ENCODE measurements around the gene UBE2B. TPM values are rescaled to one million over a fixed set of nuclear protein-coding genes. Genes with fewer than 3 reads are reported as not detected.
"Not testable (repeated sequence)": the region's sequence is repeated elsewhere in the genome, so short reads cannot be mapped to it uniquely, and the experiment has no call there.

The UBE2B gene
- total RNA-seq, 2 donors from 2014 or later, result 54.5 to 62.0 TPM

- not testable (repeated sequence) for H3K27me3 ChIP-seq (ENCODE audit: control insufficient read depth, insufficient read depth, low read length, poor library complexity, severe bottlenecking); H3K27ac Mint-ChIP-seq; H3K9ac ChIP-seq (ENCODE audit: extremely low read depth, low read length, poor library complexity, severe bottlenecking); H3K27ac ChIP-seq (ENCODE audit: low read depth, low read length); H3K27me3 Mint-ChIP-seq (ENCODE audit: insufficient read depth); H3K4me3 ChIP-seq (ENCODE audit: low read length); H3K4me1 ChIP-seq (ENCODE audit: control insufficient read depth, insufficient read depth, low read length); H3K4me3 Mint-ChIP-seq; DNase-seq; H3K36me3 ChIP-seq (ENCODE audit: control insufficient read depth, insufficient read depth, low read length)
- H3K4me1 Mint-ChIP-seq, result peaks cover 16% of the 10 kb centered on the region
- peaks cover 35% of the 10 kb centered on the region for H3K9me3 Mint-ChIP-seq
- peaks cover 26% of the 10 kb centered on the region for H3K9me3 ChIP-seq (ENCODE audit: control insufficient read depth, low read length)
- 98 to 100% methylated on average over 3 of the region's 3 CpGs for WGBS, 2 experiments (ENCODE audit: insufficient coverage in 1 of 2, insufficient read length in 1 of 2)
- H3K36me3 Mint-ChIP-seq (ENCODE audit: low read depth), result peaks cover 33% of the 10 kb centered on the region
Measured at GRCh38 chr5:134343500-134343899, 27.9 kb upstream of the UBE2B start.

DNA sequence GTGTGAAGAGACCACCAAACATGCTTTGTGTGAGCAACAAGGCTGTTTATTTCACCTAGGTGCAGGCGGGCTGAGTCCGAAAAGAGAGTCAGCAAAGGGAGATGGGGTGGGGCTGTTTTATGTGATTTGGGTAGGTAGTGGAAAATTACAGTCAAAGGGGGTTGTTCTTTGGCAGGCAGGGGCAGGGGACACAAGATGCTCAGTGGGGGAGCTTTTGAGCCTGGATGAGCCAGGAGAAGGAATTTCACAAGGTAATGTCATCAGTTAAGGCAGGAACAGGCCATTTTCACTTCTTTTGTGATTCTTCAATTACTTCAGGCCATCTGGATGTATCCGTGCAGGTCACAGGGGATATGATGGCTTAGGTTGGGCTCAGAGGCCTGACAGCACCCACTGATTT is 25.9 kb upstream of the UBE2B start:
- Mint-ChIP-seq H3K9me3 (peaks cover 19% of the 10 kb centered on the region), H3K36me3 (ENCODE audit: low read depth) (peaks cover 19% of the 10 kb centered on the region), H3K27ac (peak overlapping the region; percentile 85), H3K4me1 (peaks cover 16% of the 10 kb centered on the region)
- not testable (repeated sequence) for H3K4me3 ChIP-seq (ENCODE audit: low read length); H3K9me3 ChIP-seq (ENCODE audit: control insufficient read depth, low read length); H3K36me3 ChIP-seq (ENCODE audit: control insufficient read depth, insufficient read depth, low read length); H3K27me3 Mint-ChIP-seq (ENCODE audit: insufficient read depth); H3K27me3 ChIP-seq (ENCODE audit: control insufficient read depth, insufficient read depth, low read length, poor library complexity, severe bottlenecking); H3K9ac ChIP-seq (ENCODE audit: extremely low read depth, low read length, poor library complexity, severe bottlenecking); H3K27ac ChIP-seq (ENCODE audit: low read depth, low read length); H3K4me1 ChIP-seq (ENCODE audit: control insufficient read depth, insufficient read depth, low read length); H3K4me3 Mint-ChIP-seq
- DNase-seq, result peak; percentile 92
- WGBS, 2 experiments (ENCODE audit: insufficient coverage in 1 of 2, insufficient read length in 1 of 2), result 38 to 56% methylated on average over 2 to 3 of the region's 3 CpGs

DNA sequence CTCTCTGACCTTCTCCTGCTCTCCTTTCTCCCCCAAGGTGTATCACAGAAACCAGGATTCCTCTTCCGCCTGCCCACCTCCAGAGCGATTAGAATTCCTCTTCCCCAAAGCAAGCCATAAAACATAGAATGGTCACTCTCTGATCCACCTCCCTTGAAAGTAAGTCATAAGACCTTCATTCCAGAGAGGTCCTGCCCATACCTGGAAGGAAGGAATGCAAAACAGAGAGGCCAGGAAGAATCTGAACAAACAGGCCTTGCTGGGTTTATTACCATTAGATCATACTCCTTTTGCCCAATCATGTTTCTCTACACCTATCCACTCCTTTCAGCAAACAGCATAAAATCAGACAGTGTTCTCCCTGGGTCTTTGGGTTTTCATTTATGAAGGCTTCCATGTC is 25.4 kb upstream of the UBE2B start:
- Histone ChIP-seq H3K36me3 (ENCODE audit: control insufficient read depth, insufficient read depth, low read length) (no peaks in the 10 kb centered on the region), H3K27me3 (ENCODE audit: control insufficient read depth, insufficient read depth, low read length, poor library complexity, severe bottlenecking) (no peaks in the 10 kb centered on the region), H3K4me3 (ENCODE audit: low read length) (no peak overlapping the region), H3K27ac (ENCODE audit: low read depth, low read length) (no peak overlapping the region), H3K9me3 (ENCODE audit: control insufficient read depth, low read length) (peaks cover 5% of the 10 kb centered on the region), H3K4me1 (ENCODE audit: control insufficient read depth, insufficient read depth, low read length) (peaks cover 3% of the 10 kb centered on the region), H3K9ac (ENCODE audit: extremely low read depth, low read length, poor library complexity, severe bottlenecking) (no peak overlapping the region)
- H3K36me3 Mint-ChIP-seq (ENCODE audit: low read depth), result peaks cover 18% of the 10 kb centered on the region
- no peak for TF ChIP-seq CTCF (conservative IDR thresholded peaks at IDR 0.05)
- 59 to 92% methylated on average over 2 of the region's 2 CpGs for WGBS, 2 experiments (ENCODE audit: insufficient coverage in 1 of 2, insufficient read length in 1 of 2)
- H3K27ac Mint-ChIP-seq, result peak overlapping the region; percentile 85
- H3K27me3 Mint-ChIP-seq (ENCODE audit: insufficient read depth), result no peaks in the 10 kb centered on the region
- no peak overlapping the region for H3K4me3 Mint-ChIP-seq
- peak; percentile 84 for DNase-seq
- peaks cover 15% of the 10 kb centered on the region for H3K9me3 Mint-ChIP-seq
- peaks cover 16% of the 10 kb centered on the region for H3K4me1 Mint-ChIP-seq

DNA sequence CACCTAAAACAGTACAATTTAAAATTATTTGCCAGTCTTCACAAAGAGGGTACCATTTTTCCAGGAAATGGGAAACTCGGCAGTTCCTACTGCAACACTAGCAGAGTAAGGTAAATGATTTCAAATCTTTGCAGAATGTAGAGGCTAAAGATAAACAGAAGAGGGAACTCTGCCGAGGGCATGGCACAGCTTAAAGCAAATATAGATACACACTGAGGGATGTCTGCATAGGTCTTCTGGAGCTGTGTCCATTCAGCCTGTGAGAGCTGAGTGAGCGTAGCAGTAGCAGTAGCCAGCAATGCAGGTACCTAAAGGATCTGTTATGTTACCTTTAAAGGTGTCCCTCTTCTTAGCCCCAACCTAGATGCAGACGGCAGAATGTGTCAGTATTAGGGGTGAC is 21.9 kb upstream of the UBE2B start:
- Mint-ChIP-seq H3K36me3 (ENCODE audit: low read depth) (peaks cover 9% of the 10 kb centered on the region), H3K4me3 (no peak overlapping the region), H3K4me1 (peaks cover 16% of the 10 kb centered on the region), H3K9me3 (no peaks in the 10 kb centered on the region), H3K27me3 (ENCODE audit: insufficient read depth) (no peaks in the 10 kb centered on the region), H3K27ac (no peak overlapping the region)
- DNase-seq, result no peak
- TF ChIP-seq CTCF (conservative IDR thresholded peaks at IDR 0.05), result no peak
- WGBS, 2 experiments (ENCODE audit: insufficient coverage in 1 of 2, insufficient read length in 1 of 2), result 97 to 100% methylated on average over 4 of the region's 4 CpGs
- Histone ChIP-seq H3K36me3 (ENCODE audit: control insufficient read depth, insufficient read depth, low read length) (no peaks in the 10 kb centered on the region), H3K9me3 (ENCODE audit: control insufficient read depth, low read length) (no peaks in the 10 kb centered on the region), H3K4me3 (ENCODE audit: low read length) (no peak overlapping the region), H3K27me3 (ENCODE audit: control insufficient read depth, insufficient read depth, low read length, poor library complexity, severe bottlenecking) (no peaks in the 10 kb centered on the region), H3K4me1 (ENCODE audit: control insufficient read depth, insufficient read depth, low read length) (peaks cover 3% of the 10 kb centered on the region), H3K9ac (ENCODE audit: extremely low read depth, low read length, poor library complexity, severe bottlenecking) (no peak overlapping the region), H3K27ac (ENCODE audit: low read depth, low read length) (no peak overlapping the region)
